Chondrocyte (in vitro differentiated cells): ENCODE data around the gene OR6Y1. TPM values are rescaled to one million over a fixed set of nuclear protein-coding genes. Genes with fewer than 3 reads are reported as not detected.

Experiments
- DNase-seq: peaks from one replicate; pipeline ENCODE4 v3.0.0; 2021; ENCODE audit warnings: mixed read lengths, low spot score
- H3K27ac Mint-ChIP-seq: one replicate; pipeline ENCODE4 v1.8.0; 2021; ENCODE audit warnings: mild to moderate bottlenecking, moderate library complexity, mixed read lengths; ENCODE audit not compliant: unreplicated experiment
- H3K27me3 Mint-ChIP-seq: 2 replicates; pipeline ENCODE4 v1.8.0; 2021; ENCODE audit warnings: low read depth, mixed read lengths
- H3K36me3 Mint-ChIP-seq: 2 replicates; pipeline ENCODE4 v1.8.0; 2021; ENCODE audit warnings: low read depth, mixed read lengths
- H3K4me1 Mint-ChIP-seq: 2 replicates; pipeline ENCODE4 v1.8.0; 2021; ENCODE audit warnings: low read depth, mild to moderate bottlenecking, mixed read lengths
- H3K4me3 Mint-ChIP-seq: one replicate; pipeline ENCODE4 v1.8.0; 2021; ENCODE audit warnings: mild to moderate bottlenecking, moderate library complexity, mixed read lengths; ENCODE audit not compliant: unreplicated experiment
- H3K9me3 Mint-ChIP-seq: 2 replicates; pipeline ENCODE4 v1.8.0; 2021; ENCODE audit warnings: low read depth, mixed read lengths
- CTCF ChIP-seq: fragments of 200-600 bp; sonication (generic); IDR thresholded peaks from 2 replicates; pipeline ENCODE4 v1.5.0; 2021; ENCODE audit warnings: antibody characterized with exemption, mild to moderate bottlenecking, moderate library complexity
- total RNA-seq: library from RNA; stranded (reverse); gene quantifications from 3 replicates; pipeline ENCODE4 v1.2.1, GENCODE V29; 2021

The OR6Y1 gene
- total RNA-seq, 1 donor from 2014 or later = not detected

DNA sequence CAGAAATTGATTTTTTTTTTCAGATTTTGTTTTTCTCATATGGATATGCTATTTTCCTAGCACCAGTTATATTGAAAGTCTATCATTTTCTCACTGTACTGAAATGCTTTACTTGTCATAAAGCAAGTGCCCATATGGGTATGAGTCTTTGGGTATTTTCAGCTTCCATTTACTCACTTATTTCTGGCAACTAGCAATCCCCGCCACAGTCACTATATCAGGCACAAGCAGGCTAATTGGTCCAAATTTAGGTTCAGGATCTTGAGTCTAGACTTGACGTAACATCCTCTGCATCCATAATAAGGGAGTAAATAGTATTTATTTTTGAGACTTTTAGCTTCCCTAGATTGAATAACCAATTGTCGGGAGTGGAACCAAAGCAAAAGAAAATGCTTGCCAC, 23.4 kb upstream of the OR6Y1 start:
- TF ChIP-seq CTCF = no peak
- no peak overlapping the region for H3K4me3 Mint-ChIP-seq
- no peak overlapping the region for H3K27ac Mint-ChIP-seq
- H3K27me3 Mint-ChIP-seq = peaks cover 3% of the 10 kb centered on the region
- no peak for DNase-seq
- no peaks in the 10 kb centered on the region for H3K9me3 Mint-ChIP-seq
- H3K4me1 Mint-ChIP-seq = no peaks in the 10 kb centered on the region
- H3K36me3 Mint-ChIP-seq = no peaks in the 10 kb centered on the region

- TF ChIP-seq CTCF = no peak
- Mint-ChIP-seq H3K9me3 (no peaks in the 10 kb centered on the region), H3K27me3 (peaks cover 3% of the 10 kb centered on the region), H3K4me1 (no peaks in the 10 kb centered on the region), H3K36me3 (no peaks in the 10 kb centered on the region), H3K27ac (no peak overlapping the region), H3K4me3 (no peak overlapping the region)
- DNase-seq = no peak
Observed at GRCh38 chr1:158572226-158572625, 18.0 kb upstream of the OR6Y1 start.

DNA sequence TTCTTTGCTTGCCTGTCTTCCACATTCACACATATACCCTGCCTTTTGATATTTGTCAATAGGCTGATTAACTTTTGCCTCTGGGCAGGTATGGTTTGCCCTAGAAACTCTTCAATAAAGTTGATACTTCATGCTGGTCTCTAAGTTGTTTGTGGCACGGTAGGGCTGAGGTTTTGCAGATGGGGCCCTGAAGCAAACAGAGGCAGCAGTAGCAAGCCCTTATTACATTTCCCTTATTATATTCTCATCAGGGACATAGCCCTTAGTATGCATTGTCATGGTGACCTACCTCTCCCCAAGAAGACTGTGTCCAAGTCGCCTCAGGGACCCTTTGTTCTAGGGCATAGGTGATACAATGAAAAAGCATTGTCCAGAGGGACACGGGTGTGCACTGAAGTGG, 16.3 kb upstream of the OR6Y1 start, which contains the start of gene OR6P1:
Gene OR6P1 (minus strand): TSS at position 101 of the 400 bp plus-strand sequence. CDS start 6,976 bp downstream, outside the sequence.
- Mint-ChIP-seq H3K27me3 (peaks cover 3% of the 10 kb centered on the region), H3K4me1 (no peaks in the 10 kb centered on the region), H3K9me3 (no peaks in the 10 kb centered on the region), H3K36me3 (no peaks in the 10 kb centered on the region), H3K27ac (no peak within 1 kb of the TSS), H3K4me3 (no peak within 1 kb of the TSS)
- DNase-seq = no peak
- TF ChIP-seq CTCF = no peak

- H3K9me3 Mint-ChIP-seq = peaks cover 3% of the 10 kb centered on the region
- no peaks in the 10 kb centered on the region for H3K4me1 Mint-ChIP-seq
- no peak for TF ChIP-seq CTCF
- no peak overlapping the region for H3K27ac Mint-ChIP-seq
- H3K36me3 Mint-ChIP-seq = no peaks in the 10 kb centered on the region
- peaks cover 2% of the 10 kb centered on the region for H3K27me3 Mint-ChIP-seq
- no peak for DNase-seq
- H3K4me3 Mint-ChIP-seq = no peak overlapping the region
Observed at GRCh38 chr1:158564608-158565007, 10.4 kb upstream of the OR6Y1 start.

GRCh38 chr1:158563853-158564252, 9.6 kb upstream of the OR6Y1 start:
- no peak for TF ChIP-seq CTCF
- Mint-ChIP-seq H3K4me1 (no peaks in the 10 kb centered on the region), H3K36me3 (no peaks in the 10 kb centered on the region), H3K9me3 (peaks cover 3% of the 10 kb centered on the region), H3K4me3 (no peak overlapping the region), H3K27me3 (peaks cover 2% of the 10 kb centered on the region), H3K27ac (no peak overlapping the region)
- DNase-seq = no peak
